NCI-H1048 (cell line): ENCODE measurements around the gene ADAM12.
"Not testable (repeated sequence)": the region's sequence is repeated elsewhere in the genome, so short reads cannot be mapped to it uniquely, and the experiment has no call there.

Experiments used
- DNase-seq: peaks from one replicate; lab custom pipeline; 2025; lab: John Stamatoyannopoulos, UW

ADAM12 gene

DNA sequence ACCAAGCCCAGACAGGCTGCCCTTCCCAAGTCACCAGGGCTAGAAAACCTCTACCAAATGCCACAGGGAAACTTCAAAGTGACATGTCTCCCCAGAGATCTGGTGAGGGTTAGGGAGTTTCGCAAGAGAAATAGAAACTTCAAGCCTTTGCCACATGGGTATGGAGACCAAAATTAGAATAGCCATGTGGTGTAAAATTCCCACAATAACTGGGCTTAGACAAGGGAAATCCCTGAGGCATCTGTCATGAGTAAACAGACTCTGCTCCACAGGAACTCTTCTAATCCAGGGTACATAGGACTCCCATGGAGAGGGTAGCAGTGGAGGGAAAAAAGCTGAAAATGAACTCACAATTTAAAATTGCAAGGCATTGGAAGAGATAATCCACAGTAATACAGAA, 14.3 kb downstream of the ADAM12 start:
- no peak for DNase-seq

GRCh38 chr10:126373147-126373546, 15.1 kb downstream of the ADAM12 start:
- no peak for DNase-seq

GRCh38 chr10:126372396-126372795, 15.9 kb downstream of the ADAM12 start:
- no peak for DNase-seq

GRCh38 chr10:126369125-126369710, 19.1 kb downstream of the ADAM12 start:
- no peak for DNase-seq

DNA sequence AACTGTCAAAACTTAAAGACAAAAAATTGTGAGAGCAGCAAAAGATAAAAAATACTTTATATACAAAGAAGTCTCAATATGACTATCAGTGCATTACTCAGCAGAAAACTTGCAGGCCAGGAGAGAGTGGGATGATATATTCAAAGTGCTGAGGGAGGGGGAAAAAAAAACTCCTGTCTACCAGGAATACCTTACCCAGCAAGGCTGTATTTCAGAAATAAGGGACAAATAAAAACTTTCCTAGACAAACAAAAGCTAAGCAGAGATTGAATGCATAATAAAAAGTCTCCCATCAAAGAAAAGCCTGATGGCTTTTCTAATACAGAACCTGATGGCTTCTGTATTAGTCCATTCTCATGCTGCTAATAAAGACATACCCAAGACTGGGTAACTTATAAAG, 31.1 kb downstream of the ADAM12 start:
- no peak for DNase-seq

- DNase-seq: no peak
Observed at GRCh38 chr10:126353666-126354065, 34.6 kb downstream of the ADAM12 start.

GRCh38 chr10:126352453-126352852, 35.8 kb downstream of the ADAM12 start:
- no peak for DNase-seq

GRCh38 chr10:126351021-126351420, 37.3 kb downstream of the ADAM12 start:
- no peak for DNase-seq

DNA sequence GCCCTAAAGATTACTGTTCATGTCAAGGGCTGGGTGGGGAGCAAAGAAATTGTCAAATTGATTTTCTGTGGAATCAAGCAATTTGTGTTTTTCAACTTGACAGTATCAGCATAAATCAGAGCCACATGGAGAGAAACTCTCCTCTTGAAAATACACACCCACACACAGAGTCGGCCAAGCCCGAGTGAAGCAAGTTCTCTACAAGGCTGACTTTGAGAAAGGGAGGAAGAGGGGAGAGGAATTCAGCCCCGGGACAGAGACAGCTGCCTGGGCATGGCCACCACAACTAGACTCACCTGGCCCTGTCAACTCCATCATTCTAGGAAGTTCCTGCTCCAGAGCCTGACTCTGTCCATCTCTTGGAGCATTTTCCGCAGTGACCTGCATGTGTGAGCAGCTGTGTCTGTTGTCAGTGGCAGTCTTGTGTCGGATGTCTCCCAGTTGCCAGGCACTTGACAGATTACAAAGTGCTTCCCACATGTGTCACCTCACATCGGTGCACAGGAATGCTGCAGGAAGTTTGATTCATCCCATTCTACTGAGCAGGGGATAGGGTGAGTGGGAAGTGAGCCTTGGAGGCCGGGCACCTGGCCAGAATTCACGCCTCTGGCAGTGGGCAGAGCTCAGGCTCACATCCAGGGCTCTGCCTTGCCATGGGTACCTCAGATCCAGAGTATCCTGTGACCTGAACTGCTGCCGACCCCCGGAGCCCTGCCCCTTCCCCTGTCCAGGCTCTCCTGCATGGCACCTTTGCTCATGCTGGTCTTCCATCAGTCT, 37.9 kb downstream of the ADAM12 start:
- no peak for DNase-seq

- no peak for DNase-seq
Observed at GRCh38 chr10:126349676-126350075, 38.6 kb downstream of the ADAM12 start.

- DNase-seq: no peak
Observed at GRCh38 chr10:126349101-126349500, 39.2 kb downstream of the ADAM12 start.

- not testable (repeated sequence) for DNase-seq
Observed at GRCh38 chr10:126343496-126343895, 44.8 kb downstream of the ADAM12 start.

DNA sequence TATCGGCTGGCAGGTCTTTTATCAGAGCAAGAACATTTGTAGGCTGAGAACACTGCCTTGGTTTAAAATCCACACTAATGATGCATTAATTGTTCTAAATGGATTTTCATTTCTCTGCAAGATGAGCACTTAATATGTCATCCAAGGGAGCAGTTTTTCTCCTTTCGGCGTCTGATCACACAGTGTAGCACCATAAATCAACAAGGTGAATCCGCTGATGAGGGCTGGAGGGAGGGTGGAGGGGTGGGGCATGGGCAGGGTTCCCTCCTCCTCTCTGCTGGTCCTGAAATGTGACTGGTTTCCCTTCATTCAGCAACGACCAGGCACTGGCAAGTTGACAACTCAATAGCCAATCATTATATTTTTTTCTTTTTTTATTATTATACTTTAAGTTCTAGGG, 45.6 kb downstream of the ADAM12 start:
- DNase-seq: no peak

DNA sequence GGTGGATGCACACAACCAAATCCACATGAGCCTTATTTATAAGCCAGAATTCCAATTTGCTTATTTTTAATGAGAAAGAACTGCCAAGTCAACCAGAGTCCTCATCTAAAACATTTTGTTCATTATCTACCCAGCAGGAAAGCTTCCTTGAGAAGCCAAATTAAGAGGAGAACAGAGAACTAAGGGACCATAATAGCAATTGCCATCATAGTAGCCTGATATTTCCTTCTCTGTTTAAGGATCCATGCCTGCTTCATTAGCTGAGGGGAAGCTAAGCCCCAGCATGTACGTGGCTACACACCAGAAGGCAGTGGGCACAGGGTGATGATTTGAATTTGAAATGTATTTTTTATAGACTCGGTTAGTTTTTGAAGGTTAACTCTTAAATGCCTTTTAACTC, 46.8 kb downstream of the ADAM12 start:
- DNase-seq: no peak

DNA sequence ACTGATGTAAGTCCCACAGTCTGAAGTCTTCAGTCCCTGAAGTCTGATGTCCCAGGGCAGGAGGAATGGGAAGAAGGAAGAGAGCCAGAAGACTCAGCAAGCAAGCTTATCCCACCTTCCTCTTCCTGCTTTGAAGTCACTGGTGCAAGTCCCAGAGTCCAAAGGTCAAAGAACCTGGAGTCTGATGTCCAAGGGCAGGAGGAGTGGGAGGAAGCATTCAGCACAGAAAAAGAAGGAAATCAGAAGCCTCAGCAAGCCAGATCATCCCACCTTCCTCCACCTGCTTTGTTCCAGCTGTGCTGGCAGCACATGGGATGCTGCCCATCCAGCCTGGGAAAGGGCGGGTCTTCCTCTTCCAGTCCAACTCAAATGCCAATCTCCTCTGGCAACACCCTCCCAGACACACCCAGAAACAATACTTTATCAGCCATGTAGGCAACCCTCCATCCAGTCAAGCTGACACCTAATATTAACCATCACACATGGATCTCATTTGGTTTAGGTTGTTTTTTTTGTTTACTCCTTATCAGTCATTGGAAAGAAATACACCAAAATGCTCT, 50.9 kb downstream of the ADAM12 start:
- DNase-seq: no peak

DNA sequence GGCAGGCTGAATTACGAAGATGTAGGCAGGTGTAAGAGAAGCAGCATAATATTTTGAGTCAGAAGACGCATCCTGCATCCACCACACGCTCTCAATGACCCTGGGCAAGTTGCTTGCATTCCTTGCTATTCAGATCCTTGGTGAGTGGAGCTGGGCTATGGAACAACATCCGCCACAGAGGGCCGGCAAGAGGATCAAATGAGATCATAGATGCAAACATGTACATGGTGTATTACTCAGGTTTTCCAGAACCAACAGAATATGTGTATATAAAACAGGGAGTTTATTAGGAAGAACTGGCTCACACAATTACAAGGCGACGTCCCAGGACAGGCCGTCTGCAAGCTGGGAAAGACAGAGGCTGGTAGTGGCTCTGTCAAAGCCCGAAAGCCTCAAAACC, 51.5 kb downstream of the ADAM12 start:
- no peak for DNase-seq

GRCh38 chr10:126334272-126334671, 54.0 kb downstream of the ADAM12 start:
- DNase-seq: no peak

- no peak for DNase-seq
Observed at GRCh38 chr10:126332576-126332975, 55.7 kb downstream of the ADAM12 start.

DNA sequence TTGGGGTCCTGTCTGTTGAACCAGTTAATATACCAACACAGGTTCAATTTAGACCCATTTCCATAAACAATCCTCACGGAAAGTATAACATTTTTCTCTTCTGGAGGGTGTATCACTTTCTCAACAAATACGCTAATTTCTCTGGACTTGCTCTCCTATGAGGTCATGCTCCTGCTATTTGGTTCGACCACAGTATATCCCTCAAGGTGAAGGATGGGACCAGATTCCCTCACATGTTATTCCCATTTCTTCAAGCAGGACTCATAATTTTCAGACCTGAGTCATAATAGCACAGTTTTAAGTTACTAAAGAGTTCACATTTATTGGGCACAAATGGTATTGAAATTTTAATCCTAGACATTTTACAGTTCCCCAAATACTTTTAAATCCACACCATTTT, 57.2 kb downstream of the ADAM12 start:
- DNase-seq: no peak

- DNase-seq: no peak
Observed at GRCh38 chr10:126324826-126325225, 63.5 kb downstream of the ADAM12 start.

DNA sequence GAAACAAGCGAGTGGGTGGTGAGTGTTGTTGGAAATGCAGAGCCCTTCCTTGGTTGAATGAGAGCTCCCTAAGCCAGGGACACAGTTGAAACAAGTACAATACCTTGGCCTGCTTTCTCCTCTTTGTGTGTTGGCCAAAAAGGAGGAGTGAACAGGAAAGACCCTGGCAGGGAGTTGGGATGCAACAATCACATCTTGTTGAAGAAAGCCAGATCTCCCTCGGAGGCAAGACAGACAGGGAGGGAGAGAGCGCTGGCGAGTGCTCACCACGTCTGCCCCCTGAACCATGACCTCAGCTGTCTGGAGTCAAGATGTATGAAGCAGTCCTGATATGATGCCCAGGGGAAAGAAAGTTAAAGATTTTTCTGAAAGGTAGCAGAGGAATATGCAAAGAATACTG, 66.8 kb downstream of the ADAM12 start:
- DNase-seq: no peak

DNA sequence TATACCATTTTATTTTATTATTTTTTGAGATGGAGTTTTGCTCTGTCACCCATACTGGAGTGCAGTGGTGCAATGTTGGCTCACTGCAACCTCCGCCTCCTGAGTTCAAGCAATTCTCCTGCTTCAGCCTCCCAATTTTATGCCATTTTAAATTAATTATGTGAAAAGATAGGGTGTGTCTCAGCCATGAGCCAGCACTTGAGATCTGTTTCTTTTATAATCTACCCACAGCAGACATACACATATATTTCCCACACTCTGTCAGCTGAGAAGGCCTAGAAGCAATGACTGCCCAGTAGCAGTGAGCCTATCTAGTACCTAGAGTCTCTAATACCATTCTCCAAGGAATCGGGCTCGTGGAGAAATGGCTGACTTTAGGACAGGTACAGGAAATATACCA, 70.5 kb downstream of the ADAM12 start:
- DNase-seq: no peak

- DNase-seq: no peak
Observed at GRCh38 chr10:126315494-126316177, 72.6 kb downstream of the ADAM12 start.
